ENCODE measurements around the gene GIT1.

DNA sequence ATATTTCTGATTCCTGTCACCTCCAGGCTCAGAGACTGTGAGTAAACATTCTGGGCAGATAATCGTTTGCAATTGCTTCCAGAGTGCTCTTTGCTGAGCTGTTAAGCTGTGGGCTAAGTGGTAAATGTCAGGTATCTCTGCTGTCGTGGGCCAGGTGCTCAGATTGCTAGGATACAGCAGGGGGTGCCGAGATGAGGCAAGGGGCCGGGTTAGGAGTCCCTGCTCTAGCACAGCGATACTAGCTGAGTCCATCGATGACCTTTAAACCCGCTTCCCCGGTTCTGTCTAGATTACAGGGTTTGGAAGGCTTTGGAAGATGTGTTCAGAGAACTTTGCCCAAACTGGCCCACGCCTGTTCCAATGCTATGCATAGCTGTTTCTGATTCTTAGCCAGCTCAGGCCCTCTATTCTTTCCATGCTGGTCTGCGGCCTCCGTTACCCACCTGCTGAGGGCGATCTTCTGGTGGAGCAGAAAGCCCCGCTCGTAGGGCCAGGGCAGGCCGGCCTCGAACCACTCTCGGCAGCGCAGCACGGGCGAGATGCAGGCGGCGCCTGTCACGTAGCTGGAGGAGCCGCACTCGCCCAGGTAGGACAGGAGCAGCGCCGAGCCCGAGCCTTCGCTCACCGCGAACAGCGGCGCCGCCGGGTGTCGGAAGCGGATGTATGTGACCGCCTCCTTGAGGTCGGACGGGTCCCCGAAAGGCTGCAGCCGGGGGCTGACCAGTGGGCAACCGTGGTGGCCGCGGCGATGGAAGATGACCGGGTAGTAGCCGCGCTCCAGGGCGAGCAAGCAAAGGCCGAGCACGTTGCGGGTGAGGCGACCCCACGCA lies 23.6 kb downstream of the GIT1 start:
- TF ChIP-seq CTCF (IDR thresholded peaks at IDR 0.05) (no peak), POLR2A (IDR thresholded peaks at IDR 0.05) (no peak)

Data from thyroid gland (tissue), 4 donors.